Skeletal muscle satellite cell (primary cell): ENCODE data around the gene CD1C.
"Not testable (repeated sequence)": the region's sequence is repeated elsewhere in the genome, so short reads cannot be mapped to it uniquely, and the experiment has no call there.

Source experiments
- H3K27me3 ChIP-seq: 2 replicates; pipeline ENCODE4 v1.7.0; 2013; ENCODE audit warnings: low read length; ENCODE audit not compliant: control insufficient read depth, insufficient read depth
- H3K36me3 ChIP-seq: 2 replicates; pipeline ENCODE4 v1.7.0; 2013; ENCODE audit warnings: mild to moderate bottlenecking, control low read depth, low read length; ENCODE audit not compliant: insufficient read depth
- H3K4me1 ChIP-seq: 2 replicates; pipeline ENCODE4 v1.7.0; 2013; ENCODE audit warnings: low read length; ENCODE audit not compliant: control insufficient read depth, insufficient read depth
- H3K4me2 ChIP-seq: 2 replicates; pipeline ENCODE4 v1.7.0; 2013; ENCODE audit warnings: mild to moderate bottlenecking, low read length
- H3K4me3 ChIP-seq: 2 replicates; pipeline ENCODE4 v1.7.0; 2013; ENCODE audit warnings: low read length
- H3K9ac ChIP-seq: 2 replicates; pipeline ENCODE4 v1.7.0; 2013; ENCODE audit warnings: mild to moderate bottlenecking, low read depth, low read length, moderate library complexity
- H3K9me3 ChIP-seq: replicated peaks from 2 replicates; pipeline ENCODE4 v1.7.0; 2013; ENCODE audit warnings: mild to moderate bottlenecking, control low read depth, low read length

Gene CD1C

DNA sequence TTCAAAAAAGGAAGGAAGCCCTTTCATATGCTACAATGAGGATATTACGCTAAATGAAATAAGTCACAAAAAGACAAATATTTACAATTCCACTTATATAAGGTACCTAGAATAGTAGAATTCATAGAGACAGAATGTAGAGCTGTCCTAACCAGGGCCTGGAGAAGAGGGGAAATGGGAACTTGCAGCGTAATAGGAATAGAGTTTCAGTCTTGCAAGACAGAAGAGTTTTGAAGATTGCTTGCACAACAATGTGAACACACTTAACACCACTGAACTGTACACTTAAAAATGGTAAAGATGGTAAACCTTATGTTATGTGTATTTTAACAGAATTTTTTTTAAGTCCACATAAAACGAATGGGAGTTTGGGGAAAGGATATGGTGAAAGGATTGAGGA lies 38.7 kb downstream of the CD1C start:
- H3K27me3 ChIP-seq, result no peaks in the 10 kb centered on the region
- H3K9ac ChIP-seq, result no peak overlapping the region
- H3K4me2 ChIP-seq, result no peak overlapping the region
- no peak overlapping the region for H3K4me3 ChIP-seq
- no peaks in the 10 kb centered on the region for H3K4me1 ChIP-seq
- H3K36me3 ChIP-seq, result no peaks in the 10 kb centered on the region
- no peaks in the 10 kb centered on the region for H3K9me3 ChIP-seq

DNA sequence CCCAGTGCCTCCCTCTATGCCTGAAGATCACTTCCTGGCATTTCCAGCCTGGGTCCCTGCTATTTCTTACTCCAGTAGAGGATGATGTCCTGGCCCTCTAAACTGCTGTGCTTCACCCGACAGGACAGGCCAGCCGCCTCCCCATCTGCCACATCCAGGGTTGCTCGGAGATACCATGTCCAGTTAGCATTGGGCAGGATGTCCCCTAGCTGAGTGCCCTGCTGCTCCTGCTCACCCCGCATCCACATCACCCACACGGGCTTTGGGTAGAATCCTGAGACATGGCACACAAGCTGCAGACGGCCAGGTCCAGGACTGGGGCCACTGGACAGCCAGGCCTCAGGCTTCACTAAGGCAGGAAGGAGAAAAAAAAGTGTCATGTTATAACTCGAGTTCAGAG lies 39.6 kb downstream of the CD1C start:
- H3K9me3 ChIP-seq, result no peaks in the 10 kb centered on the region
- H3K4me1 ChIP-seq, result no peaks in the 10 kb centered on the region
- H3K4me3 ChIP-seq, result no peak overlapping the region
- H3K27me3 ChIP-seq, result no peaks in the 10 kb centered on the region
- no peaks in the 10 kb centered on the region for H3K36me3 ChIP-seq
- no peak overlapping the region for H3K4me2 ChIP-seq
- no peak overlapping the region for H3K9ac ChIP-seq

DNA sequence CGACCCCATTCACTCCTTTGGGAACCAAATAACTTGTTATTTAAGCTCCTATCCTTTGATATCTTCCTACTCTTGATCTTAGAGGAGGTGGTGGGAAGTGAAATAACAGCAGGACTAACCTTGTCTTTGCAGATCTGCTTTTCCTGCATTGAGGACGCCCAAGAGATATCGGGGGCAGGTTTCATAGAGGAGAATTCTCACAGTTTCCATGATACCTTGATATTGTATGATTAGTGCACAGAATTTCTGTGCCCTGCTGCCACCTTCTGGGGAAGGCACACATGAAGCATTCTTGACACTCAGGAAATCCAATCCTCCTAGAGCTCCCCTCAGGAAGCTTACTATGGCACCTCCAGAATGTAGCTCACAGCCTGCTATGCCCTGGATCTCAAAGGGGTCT lies 40.0 kb downstream of the CD1C start:
- Histone ChIP-seq H3K4me1 (no peaks in the 10 kb centered on the region), H3K36me3 (no peaks in the 10 kb centered on the region), H3K9ac (no peak overlapping the region), H3K4me2 (no peak overlapping the region), H3K27me3 (no peaks in the 10 kb centered on the region), H3K4me3 (no peak overlapping the region), H3K9me3 (no peaks in the 10 kb centered on the region)

DNA sequence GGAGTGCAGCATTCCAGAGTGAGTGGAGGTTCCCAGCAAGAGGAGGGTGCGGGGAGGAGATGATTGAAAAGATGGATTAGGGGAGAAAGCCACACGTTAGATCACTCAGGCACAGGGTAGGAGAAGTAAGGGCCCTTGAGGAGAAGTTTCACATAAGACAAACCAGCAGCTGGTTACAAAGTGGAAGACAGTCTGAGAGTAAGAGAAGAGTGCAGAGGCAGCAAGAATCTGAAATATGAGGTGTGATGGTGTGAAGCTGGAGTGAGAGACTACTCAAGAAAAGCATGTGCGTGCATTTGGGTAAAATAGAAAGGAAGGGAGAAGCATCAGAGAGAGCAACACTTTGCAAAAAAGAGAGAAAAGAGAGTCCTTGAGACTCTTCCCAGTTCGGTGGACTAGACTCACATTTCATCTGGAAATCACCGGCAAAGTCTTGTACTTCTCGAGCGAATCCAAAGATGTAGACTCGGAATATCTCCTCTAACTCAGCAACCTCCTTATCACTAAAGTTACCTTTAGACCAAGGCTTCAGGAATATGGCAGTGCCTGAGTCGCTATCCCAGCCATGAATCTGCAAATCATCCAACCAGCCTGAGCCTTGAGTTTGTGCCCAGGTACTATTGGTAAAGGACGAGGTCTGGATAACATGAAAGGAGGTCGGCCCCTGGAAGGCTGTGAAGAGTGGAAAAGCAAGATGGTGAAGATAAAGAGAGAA lies 40.8 kb downstream of the CD1C start:
- Histone ChIP-seq H3K36me3 (no peaks in the 10 kb centered on the region), H3K27me3 (no peaks in the 10 kb centered on the region), H3K4me2 (no peak overlapping the region), H3K4me1 (no peaks in the 10 kb centered on the region), H3K9ac (no peak overlapping the region), H3K9me3 (no peaks in the 10 kb centered on the region), H3K4me3 (no peak overlapping the region)

DNA sequence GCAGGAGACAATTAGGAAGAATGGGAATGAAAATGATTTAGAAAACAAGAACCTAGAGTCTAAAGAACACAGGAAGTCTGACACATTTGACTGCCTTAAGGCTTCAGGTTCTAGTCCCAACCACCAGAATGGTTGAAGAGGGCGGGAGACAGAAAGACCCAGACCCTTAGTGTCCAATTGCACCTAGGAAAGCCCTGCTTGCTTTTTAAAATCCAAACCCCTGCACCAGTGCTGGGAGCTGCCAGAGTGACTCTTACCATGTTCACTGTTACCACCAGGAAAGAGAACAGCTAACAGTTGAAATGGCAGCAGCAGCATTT lies 41.3 kb downstream of the CD1C start:
- H3K4me3 ChIP-seq, result no peak overlapping the region
- H3K4me2 ChIP-seq, result no peak overlapping the region
- no peaks in the 10 kb centered on the region for H3K27me3 ChIP-seq
- H3K9ac ChIP-seq, result no peak overlapping the region
- H3K36me3 ChIP-seq, result no peaks in the 10 kb centered on the region
- no peaks in the 10 kb centered on the region for H3K4me1 ChIP-seq
- no peaks in the 10 kb centered on the region for H3K9me3 ChIP-seq

DNA sequence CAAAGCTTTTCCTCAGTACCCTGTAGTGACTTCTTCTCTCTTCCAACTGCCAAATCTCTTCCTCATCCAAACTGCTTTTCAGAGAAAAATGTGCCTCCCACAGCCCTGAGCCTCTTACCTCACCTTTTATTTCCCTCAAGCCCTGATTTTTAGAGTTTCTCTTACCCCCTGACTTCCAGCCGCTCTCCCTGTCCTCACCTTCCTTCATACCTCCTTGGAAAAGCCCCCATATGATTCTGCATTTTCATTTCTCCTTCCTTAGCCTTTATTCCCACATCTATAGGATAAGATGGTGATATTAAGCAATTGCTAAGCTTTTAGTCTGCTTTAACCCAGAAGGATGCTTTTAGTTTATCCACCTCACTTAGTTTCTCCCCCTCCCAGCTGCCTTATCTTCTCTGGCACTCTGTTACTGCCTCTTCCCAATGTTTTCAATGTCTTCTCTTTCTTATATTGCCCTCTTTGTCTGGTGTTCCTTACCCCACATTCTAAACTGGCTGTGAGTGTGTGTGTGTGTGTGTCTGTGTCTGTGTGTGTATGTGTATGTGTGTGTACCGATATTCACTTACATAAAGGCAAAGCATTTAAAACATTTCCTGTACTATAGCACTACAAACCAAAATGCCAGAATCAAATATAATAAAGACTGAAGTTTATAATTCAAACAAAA lies 41.9 kb downstream of the CD1C start, which contains the start of gene CD1B:
TSS of gene CD1B (minus strand) at position 51 of the 670 bp plus-strand sequence. CDS start 108 bp downstream, outside the sequence.
- Histone ChIP-seq H3K4me2 (no peak within 1 kb of the TSS), H3K4me1 (no peaks in the 10 kb centered on the region), H3K4me3 (no peak within 1 kb of the TSS), H3K36me3 (no peaks in the 10 kb centered on the region), H3K9me3 (no peaks in the 10 kb centered on the region), H3K27me3 (no peaks in the 10 kb centered on the region), H3K9ac (no peak within 1 kb of the TSS)

DNA sequence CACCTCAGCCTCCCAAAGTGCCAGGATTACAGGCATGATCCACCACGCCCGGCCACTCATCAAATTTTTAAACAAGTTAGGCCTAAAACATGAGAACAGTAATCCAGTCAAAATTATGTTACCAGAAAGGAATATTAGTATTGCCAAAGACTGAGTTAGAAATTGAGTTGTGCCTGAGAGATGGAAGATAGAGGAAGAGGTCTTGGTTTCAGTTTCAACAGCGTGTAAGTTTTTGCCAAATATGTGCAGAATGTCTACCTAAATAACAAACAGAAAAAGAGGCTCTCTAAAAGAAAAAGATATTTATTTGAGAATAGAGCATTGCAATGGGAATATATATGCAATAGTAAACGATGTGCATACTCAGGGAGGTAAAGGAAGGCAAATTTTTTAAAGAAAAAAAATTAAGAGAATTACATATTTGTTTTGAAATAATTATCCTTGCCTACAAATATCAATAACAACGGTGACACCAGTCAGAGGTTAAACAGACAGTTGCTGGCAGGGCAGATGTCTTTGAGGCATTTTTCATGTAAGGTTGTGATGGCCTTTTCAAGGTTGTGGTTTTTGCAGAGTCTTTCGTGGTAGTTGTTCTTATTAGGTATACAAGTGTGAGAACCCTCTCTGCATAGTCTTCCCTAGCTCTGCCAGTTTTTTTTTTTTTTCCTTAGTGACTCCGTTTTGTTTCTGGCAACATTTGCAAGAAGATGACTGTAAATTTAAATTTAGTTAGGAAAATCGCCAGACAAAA lies 43.9 kb downstream of the CD1C start:
- no peak overlapping the region for H3K4me3 ChIP-seq
- no peak overlapping the region for H3K4me2 ChIP-seq

DNA sequence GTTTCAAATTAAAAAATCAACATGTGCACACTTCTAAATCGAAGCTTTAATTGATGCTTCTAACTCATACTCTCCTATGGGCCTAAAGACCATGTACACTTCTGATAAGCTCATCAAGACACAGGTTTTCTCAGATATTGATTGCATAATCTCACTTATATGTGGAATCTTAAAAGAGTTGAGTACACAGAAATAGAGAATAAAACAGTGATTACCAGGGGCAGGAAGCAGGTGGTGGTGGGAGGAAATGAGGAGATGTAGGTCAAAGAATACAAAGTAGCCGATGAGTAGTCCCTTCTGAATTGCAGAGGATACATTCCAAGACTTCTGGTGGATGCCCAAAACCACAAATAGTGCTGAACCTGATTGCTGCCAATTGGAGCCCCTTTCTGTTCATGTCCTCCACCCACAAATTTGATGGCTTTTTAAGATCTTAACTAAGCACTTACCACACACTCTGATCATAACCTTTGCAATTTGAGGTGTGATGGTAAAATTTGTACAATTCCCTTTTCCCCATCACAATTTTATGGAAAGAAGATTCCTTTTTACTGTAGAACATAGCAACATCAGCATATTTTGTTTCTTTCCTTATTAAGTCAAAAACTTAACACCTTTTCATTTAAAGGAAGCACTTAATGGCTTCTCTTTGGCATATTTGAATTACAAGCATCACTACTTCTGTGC lies 44.9 kb downstream of the CD1C start:
- no peaks in the 10 kb centered on the region for H3K27me3 ChIP-seq

More for the DNA sequence above, 43.9 kb downstream of the CD1C start:
- Histone ChIP-seq H3K9me3 (no peaks in the 10 kb centered on the region), H3K27me3 (no peaks in the 10 kb centered on the region), H3K36me3 (no peaks in the 10 kb centered on the region), H3K9ac (no peak overlapping the region), H3K4me1 (no peaks in the 10 kb centered on the region)

DNA sequence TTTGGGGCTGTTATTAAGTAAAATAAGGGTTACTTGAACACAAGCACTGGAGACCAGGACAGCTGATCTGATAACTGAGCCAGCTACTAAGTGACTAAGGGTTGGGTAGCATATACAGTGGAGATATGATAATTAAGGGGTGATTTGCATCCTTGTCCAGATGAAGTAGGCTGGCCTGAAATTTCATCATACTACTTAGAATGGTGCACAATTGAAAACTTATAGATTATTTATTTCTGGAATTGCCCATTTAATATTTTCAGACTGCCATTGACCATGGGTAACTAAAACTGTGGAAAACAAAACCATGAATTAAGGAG lies 45.5 kb downstream of the CD1C start:
- Histone ChIP-seq H3K4me2 (no peak overlapping the region), H3K9ac (no peak overlapping the region), H3K4me3 (no peak overlapping the region), H3K36me3 (no peaks in the 10 kb centered on the region), H3K27me3 (no peaks in the 10 kb centered on the region), H3K9me3 (no peaks in the 10 kb centered on the region), H3K4me1 (no peaks in the 10 kb centered on the region)

More for the DNA sequence above, 44.9 kb downstream of the CD1C start:
- Histone ChIP-seq H3K4me3 (no peak overlapping the region), H3K4me2 (no peak overlapping the region), H3K9ac (no peak overlapping the region), H3K4me1 (no peaks in the 10 kb centered on the region), H3K36me3 (no peaks in the 10 kb centered on the region), H3K9me3 (no peaks in the 10 kb centered on the region)

DNA sequence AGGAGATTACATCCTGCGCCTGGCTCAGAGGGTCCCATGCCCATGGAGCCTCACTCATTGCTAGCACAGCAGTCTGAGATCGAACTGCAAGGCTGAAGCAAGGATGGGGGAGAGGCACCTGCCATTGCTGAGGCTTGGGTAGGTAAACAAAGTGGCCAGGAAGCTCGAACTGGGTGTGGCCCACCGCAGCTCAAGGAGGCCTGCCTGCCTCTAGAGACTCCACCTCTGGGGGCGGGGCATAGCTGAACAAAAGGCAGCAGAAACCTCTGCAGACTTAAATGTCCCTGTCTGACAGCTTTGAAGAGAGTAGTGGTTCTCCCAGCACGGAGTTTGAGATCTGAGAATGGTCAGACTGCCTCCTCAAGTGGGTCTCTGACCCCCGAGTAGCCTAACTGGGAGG lies 46.7 kb downstream of the CD1C start:
- H3K27me3 ChIP-seq, H3K9me3 ChIP-seq, H3K4me3 ChIP-seq, H3K36me3 ChIP-seq, H3K9ac ChIP-seq, H3K4me2 ChIP-seq, H3K4me1 ChIP-seq: not testable (repeated sequence)
